CD4-positive, alpha-beta T cell treated with Interleukin-6 for 4 hours (primary cell): ENCODE measurements around the gene RSPH10B.
"Not testable (repeated sequence)": the region's sequence is repeated elsewhere in the genome, so short reads cannot be mapped to it uniquely, and the experiment has no call there.

ENCODE experiments used
- DNase-seq: peaks from one replicate; pipeline ENCODE4 v3.0.0-alpha.2; 2020; ENCODE audit warnings: mixed read lengths

Gene RSPH10B

DNA sequence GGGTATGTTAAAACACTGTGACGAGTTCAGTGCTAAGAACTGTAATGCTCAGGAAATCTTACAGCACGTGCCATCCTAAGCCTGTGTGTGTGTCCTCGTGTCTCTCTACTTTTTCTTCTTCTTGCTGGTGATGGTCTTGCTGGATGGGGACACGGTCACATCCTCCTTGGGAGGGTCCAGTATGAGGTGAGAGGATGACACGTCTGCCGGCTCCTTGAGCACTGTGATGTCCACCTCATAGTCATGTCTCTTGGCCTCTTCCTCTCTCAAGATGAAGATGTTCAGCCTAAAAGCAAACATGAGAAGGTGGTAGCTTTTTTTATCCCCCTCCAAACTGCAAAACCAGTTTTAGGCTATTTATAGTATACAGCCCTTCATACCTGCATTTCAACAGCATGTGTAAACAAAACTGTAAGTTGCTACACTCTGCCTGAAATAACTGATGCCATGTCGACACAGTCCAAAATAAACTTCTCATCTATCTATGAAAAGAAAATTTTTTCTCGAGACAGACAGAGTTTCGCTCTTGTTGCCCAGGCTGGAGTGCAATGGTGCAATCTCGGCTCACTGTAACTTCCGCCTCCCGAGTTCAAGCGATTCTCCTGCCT, 44.1 kb downstream of the RSPH10B start:
- DNase-seq: not testable (repeated sequence)

DNA sequence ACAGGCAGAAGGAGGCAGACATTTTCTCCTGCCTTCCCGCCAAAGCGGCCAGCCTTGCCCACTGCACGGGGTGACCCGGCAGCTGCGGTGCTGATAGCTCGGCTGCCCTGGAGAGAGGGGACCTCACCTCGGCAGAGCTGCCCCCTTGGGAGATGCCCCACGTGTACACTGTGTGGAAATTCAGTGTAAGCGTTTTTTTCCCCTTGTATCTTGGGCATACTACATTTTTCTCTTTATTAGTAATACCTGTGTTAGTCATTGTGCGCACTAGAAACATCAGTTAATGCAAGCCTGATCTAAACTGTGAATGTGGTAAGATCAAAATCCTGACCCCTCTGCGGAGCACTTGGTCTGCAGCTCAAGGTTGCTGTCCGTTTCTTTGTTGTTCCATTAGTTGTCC, 45.9 kb downstream of the RSPH10B start:
- DNase-seq: not testable (repeated sequence)

DNA sequence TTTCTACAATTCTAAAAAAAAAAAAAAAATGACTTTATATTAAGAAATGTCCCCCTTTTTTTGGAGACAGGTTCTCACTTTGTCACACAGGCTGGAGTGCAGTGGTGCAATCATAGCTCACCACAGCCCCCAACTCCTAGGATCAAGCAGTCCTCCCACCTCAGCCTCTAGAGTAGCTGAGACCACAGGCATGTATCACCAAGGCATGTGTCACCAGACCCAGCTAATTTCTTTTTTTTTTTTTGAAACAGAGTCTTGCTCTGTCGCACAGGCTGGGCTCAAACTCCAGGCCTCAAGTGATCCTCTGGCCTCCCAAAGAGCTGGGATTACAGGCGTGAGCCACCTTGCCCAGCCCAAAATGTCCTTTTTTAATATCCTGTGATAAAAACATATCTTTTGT, 46.3 kb downstream of the RSPH10B start:
- DNase-seq: not testable (repeated sequence)

DNA sequence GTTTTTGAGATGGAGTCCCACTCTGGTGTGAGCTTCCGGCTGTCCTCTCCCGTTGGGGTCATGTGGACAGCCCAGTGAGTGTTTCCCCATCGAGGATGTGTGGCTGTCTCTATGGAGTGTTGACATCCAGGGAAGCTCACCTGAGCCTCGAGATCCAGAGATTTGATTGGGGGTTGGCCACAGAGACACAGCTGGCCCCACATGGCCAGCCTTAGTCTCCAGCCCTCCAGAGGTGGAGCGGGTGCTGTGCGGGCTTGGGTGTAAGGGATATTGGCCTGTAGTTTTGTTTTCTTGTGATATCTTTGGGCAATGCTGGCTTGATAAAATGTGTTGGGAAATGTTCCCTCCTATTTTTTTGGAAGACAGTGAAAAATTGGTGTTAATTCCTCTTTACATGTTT, 54.0 kb downstream of the RSPH10B start:
- not testable (repeated sequence) for DNase-seq

DNA sequence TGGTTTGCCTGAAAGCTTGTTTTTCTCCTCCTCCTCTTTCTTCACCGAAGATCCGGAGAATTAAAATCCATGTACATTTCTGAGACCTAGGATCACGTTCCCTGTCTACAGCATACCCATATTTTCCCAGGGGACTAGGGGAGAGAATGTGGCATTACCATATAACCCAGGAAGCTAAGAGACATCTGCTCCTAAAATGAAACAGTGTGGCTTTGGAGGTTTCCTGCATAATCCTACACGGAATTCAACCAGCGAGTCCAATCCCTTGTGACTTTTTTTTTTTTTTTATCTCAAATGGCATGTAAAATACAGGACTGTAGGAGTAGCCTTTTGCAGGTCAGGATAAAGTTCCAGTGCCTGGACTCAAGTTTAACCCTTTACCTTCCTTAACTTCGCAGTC, 61.7 kb downstream of the RSPH10B start:
- DNase-seq: not testable (repeated sequence)

DNA sequence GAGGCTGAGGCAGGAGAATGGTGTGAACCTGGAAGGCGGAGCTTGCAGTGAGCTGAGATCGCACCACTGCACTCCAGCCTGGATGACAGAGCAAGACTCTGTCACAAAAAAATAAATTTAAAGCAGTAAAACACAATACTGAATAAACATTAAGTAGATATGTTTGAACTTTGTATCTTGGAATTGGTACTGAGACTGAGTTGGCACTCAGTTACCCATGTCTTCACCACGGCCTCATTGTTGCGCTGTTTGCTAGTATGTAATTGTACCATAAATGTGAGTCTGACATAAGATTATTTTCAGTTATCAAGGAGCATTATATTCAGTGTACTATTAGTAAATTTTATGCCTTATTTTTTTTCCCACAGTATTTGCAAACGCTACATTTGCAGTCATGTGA, 65.8 kb downstream of the RSPH10B start:
- not testable (repeated sequence) for DNase-seq

DNA sequence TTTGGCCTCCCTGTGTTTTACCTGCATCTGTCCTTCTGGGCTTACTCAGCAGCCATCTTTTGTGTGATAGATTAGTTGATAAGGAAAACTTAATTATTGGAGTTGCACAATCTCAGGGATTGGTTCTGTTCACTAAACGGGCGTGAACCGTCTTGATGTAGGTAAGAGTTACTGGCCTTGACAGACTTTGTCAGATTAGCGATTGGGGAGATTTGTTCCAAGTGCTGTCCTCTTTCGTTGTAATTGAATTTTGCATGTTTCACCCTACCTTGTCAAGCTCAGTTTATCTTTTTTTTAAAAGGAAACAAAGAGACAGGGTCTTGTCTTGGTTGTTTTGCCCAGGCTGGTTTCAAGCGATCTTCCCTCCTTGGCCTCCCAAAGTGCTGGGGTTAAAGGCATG, 67.5 kb downstream of the RSPH10B start:
- DNase-seq: not testable (repeated sequence)

DNA sequence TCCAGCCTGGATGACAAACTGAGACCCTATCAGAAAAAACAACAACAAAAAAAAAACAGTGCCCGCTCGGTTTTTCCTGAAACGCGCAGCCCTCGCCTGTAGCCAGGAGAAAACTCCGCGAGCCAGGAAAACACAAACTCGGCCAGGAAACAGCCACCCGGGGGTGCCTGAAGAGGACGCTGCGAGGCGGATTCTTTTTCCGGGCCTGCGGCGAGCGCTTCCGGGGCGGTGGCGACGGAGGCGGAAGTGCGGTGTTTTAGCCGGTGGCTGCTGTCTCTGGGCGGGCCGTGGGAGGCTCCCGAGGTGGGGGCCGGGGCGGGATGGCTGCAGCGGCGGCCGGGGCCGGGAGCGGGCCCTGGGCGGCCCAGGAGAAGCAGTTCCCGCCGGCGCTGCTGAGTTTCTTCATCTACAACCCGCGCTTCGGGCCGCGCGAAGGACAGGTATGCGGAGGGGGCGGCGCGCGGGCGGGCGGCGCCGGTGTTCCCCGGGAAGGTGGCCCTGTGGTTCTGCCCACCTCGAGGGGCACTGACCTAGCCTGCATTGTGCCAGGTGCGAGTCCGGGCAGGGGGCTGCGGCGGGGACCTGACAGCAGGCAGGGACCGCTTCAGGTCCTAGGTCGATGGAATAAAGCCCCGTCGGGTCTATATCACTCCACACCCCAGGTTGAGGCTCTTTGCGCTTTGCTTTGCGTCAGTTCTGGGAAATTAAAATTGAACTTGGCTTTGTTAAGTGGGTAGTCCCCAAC, 71.8 kb downstream of the RSPH10B start, which contains the start of gene CCZ1:
Gene CCZ1, plus strand, starts transcription at position 254 of the 745 bp plus-strand sequence. Its CDS starts 67 bp downstream, at position 321.
- DNase-seq: peak; percentile 63

DNA sequence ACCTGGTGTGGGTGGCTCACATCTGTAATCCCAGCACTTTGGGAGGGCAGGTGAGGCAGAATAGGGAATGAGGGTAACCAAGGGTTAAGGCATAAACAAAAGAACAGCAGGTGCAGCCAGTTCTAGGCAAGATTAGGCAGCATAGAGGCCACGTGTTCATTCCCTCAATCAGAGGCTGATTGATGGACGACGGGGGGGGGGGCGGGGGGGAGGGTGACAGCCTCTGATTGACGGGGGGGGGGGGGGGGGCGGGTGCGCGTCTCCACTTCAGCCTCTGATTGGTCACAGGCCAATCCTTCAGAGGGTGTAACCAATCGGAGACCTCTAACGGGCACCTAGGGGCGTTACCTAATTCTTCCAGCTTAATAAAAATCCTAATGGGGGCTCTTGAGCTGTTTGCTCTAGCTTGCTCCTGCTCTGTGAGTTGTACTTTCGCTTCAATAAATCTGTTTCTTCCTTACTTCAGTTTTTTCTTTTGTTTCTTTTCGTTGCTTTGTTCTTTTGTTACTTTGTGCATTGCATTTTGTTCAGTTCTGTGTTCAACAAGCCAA, 73.0 kb downstream of the RSPH10B start:
- DNase-seq: peak; percentile 4

DNA sequence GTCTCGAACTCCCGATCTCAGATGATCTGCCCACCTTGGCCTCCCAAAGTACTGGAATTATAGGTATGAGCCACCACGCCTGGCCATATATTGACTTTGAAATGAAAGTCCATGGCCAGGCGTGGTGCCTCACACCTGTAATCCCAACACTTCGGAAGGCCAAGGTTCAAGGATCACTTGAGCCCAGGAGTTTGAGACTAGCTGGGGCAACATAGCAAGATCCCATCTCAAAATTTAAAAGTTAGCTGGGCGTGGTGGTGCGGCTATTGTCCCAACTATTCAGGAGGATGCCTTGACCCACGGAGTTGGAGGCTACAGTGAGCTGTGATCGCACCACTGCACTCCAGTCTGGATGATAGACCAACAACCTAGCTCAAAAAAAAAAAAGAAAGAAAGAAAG, 78.0 kb downstream of the RSPH10B start:
- no peak for DNase-seq

DNA sequence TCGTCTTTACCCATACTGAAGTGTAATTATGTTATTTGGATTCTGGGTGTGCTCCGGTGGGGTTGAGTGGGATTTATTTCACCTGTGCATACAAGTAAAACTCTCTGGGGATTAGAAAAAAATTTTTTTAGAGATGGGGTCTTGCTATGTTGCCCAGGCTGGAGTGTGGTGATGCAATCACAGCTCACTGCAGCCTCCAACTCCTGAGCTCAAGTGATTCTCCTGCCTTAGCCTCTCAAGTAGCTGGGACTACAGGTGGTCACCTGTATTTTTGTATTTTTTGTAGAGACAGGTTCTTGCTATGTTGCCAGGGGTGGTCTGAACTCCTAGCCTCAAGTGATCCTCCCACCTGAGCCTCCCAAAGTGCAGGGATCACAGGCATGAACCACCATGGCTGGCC, 80.2 kb downstream of the RSPH10B start:
- DNase-seq: not testable (repeated sequence)

DNA sequence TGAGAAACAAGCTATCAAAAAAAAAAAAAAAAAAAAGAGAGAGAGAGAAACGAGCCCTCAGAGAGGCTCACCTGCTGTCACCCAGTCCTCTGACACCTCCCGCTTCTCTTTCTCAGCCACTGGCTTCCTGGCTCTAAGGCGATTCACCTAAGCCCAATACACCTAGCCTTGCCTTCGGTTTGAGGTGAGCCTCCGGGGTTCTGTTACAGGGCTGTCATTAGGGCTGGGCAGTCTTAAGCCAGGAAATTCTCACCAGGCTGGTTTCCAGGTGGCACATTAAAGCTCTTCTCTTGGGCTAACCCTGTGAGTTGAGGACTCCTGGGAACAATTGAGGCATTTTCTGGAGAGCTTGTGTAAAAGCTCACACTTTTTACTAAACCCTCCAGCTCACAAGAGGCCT, 82.5 kb downstream of the RSPH10B start:
- DNase-seq: not testable (repeated sequence)

DNA sequence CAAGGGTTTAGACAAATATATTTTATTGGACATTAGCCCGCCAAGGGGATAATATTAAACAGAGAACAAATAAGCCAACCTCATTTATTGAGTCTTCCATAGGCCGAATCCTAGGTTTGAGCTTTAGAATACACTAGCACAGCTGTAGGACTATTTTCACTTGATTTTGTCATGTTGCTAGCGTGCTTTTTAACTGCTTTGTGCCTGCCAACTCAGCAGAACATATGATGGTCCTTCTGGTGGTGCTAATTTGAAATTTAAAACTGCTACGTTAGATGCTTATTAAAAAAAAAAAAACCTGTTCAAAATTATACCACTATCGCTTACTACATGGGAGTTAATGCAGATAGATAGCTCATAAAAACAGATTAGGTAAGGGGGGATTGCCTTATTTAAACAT, 86.1 kb downstream of the RSPH10B start:
- not testable (repeated sequence) for DNase-seq

DNA sequence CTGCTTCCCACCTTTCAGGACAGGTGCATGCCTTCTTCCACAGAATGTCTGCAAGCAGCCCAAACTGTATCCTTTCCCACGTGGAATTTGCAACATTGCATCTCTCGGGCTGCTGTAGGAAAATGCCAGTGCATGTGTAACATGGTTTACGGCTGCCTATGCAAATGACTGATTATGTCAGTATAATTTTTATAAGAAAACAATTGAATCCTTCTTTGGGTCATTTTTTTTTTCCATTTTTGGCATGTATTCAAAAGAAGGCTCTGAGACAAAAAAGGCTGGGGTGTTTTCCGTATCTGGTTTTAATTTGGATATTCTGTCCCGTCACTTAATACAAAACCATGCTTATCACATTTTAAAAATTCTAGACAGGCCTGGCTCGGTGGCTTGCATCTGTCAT, 90.4 kb downstream of the RSPH10B start:
- not testable (repeated sequence) for DNase-seq

DNA sequence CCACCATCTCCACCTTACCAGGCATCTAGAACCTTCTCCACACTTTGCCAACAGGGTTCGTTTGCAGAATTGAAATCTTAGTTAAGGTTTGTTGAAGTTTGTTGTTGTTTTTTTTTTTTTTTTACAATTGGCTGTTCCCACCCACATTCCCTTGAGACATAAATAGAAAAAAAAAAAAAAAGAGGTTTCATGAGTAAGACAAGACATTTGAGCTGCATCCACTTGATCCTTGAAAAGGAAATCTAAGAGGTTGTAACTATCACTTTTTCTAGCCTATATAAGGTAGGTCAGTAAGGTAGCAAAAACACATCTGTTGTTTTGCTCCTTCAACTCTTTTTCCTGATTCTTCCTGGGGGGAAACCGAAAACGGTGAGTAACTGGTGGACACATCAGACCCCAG, 90.9 kb downstream of the RSPH10B start:
- DNase-seq: not testable (repeated sequence)
